MM.1S (cell line): ENCODE results near the gene CTNNBL1.

Experiments used
- EZH2 ChIP-seq: fragments of 300-600 bp; sonication (generic); optimal IDR thresholded peaks from 2 replicates; pipeline ENCODE3; 2017; ENCODE audit warnings: low read depth, mild to moderate bottlenecking, antibody characterized with exemption, low read length, mixed read lengths
- EZH2phosphoT487 ChIP-seq: fragments of 300-600 bp; sonication (generic); IDR thresholded peaks from 2 replicates; pipeline ENCODE4 v1.6.1; 2018; ENCODE audit warnings: antibody characterized with exemption, low read length
- TF ChIP-seq, protein P1 (sequence below): fragments of 300-600 bp; sonication (generic); IDR thresholded peaks from 2 replicates; pipeline ENCODE4 v1.5.1; 2016; ENCODE audit warnings: antibody characterized with exemption, low read length, mixed read lengths

- TF ChIP-seq, protein P1, sequence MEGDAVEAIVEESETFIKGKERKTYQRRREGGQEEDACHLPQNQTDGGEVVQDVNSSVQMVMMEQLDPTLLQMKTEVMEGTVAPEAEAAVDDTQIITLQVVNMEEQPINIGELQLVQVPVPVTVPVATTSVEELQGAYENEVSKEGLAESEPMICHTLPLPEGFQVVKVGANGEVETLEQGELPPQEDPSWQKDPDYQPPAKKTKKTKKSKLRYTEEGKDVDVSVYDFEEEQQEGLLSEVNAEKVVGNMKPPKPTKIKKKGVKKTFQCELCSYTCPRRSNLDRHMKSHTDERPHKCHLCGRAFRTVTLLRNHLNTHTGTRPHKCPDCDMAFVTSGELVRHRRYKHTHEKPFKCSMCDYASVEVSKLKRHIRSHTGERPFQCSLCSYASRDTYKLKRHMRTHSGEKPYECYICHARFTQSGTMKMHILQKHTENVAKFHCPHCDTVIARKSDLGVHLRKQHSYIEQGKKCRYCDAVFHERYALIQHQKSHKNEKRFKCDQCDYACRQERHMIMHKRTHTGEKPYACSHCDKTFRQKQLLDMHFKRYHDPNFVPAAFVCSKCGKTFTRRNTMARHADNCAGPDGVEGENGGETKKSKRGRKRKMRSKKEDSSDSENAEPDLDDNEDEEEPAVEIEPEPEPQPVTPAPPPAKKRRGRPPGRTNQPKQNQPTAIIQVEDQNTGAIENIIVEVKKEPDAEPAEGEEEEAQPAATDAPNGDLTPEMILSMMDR, result no peak
- TF ChIP-seq EZH2 (no peak), EZH2phosphoT487 (no peak)
Observed at GRCh38 chr20:37882961-37883712, 189.3 kb downstream of the CTNNBL1 start.
